Right lobe of liver (tissue), 6 donors: ENCODE results near the gene SYT1. TPM values are rescaled to one million over a fixed set of nuclear protein-coding genes. Genes with fewer than 3 reads are reported as not detected.
"Not testable (repeated sequence)": the region's sequence is repeated elsewhere in the genome, so short reads cannot be mapped to it uniquely, and the experiment has no call there.

Experiments
- ATAC-seq, 4 donors: fragments of 200-7000 bp; cut with Tn5 transposase; one replicate each; pipeline ENCODE4 v1.9.1; 2020; ENCODE audit warnings: mild to moderate bottlenecking in 4 of 4, moderate library complexity in 4 of 4
- DNase-seq, 3 donors: peaks; one replicate each; pipeline ENCODE4 v3.0.0-alpha.2; 2020
- H3K27ac ChIP-seq, 3 donors: fragments of 200-600 bp; one replicate each; pipeline ENCODE4 v1.8.0; 2022
- H3K27me3 ChIP-seq, 2 donors: fragments of 200-600 bp; one replicate each; pipeline ENCODE4 v1.8.0; 2022
- H3K36me3 ChIP-seq, 4 donors: fragments of 200-600 bp; sonication (generic) in 1 of 4; one replicate each; pipeline versions ENCODE4 v1.5.1 to v1.8.0; 2017 to 2022; ENCODE audit warnings: control low read depth in 1 of 4
- H3K4me1 ChIP-seq, 4 donors: fragments of 200-600 bp; sonication (generic) in 1 of 4; one replicate each; pipeline versions ENCODE4 v1.5.1 to v1.8.0; 2017 to 2022; ENCODE audit warnings: control low read depth in 1 of 4
- H3K4me3 ChIP-seq, 3 donors: fragments of 200-600 bp; one replicate each; pipeline ENCODE4 v1.8.0; 2022
- H3K9me3 ChIP-seq, 4 donors: fragments of 200-600 bp; sonication (generic) in 1 of 4; one replicate each; pipeline versions ENCODE4 v1.5.1 to v1.8.0; 2017 to 2022; ENCODE audit warnings: control low read depth in 1 of 4
- POLR2A ChIP-seq: fragments of 450-650 bp; IDR thresholded peaks from one replicate; pipeline ENCODE4 v1.6.1; 2017; ENCODE audit warnings: antibody characterized with exemption, mild to moderate bottlenecking
- WGBS: methylation state at CpG from one replicate; pipeline ENCODE4 v1.1.6; 2018; ENCODE audit warnings: low coverage, low lambda C conversion rate; ENCODE audit not compliant: insufficient coverage; ENCODE audit errors: missing lambda C conversion rate; 5-methylcytosine and 5-hydroxymethylcytosine counted together
- intact Hi-C, 2 donors: fragments of 100-400 bp; cut with DNase I; formaldehyde crosslinking; loops; one replicate each; pipeline versions ENCODE4 v1.11.2 to v1.14.1; 2022
- total RNA-seq, 6 experiments: library from RNA; depleted of rRNA in 2 of 6; stranded (reverse); fragments of >200 nt in 2 of 6; fragmentation: NEBNext Ultra II Directional in 3 of 6; extraction: Animal tissue kit (Norgen Biotek cat#: 25700) in 3 of 6; gene quantifications; one replicate each; pipeline versions ENCODE4 v1.1.0 to v1.2.4, GENCODE V29; 2016 to 2023
- TF ChIP-seq, protein P1 (sequence below), 4 donors: fragments of 200-600 bp in 3 of 4; fragments of 450-650 bp in 1 of 4; IDR thresholded peaks; one replicate each; pipeline versions ENCODE4 v1.5.1 to v1.8.0; 2016 to 2022; ENCODE audit warnings: antibody characterized with exemption in 4 of 4, mild to moderate bottlenecking in 2 of 4
- donor health status: DM: no; HTN: yes; CAD: no.
- donor health status: DM: no; HTN: no; CAD: no.
- donor health status: DM: no; HTN: no; CAD: no.
- donor health status: DM: no; HTN: yes; CAD: no.
- donor health status: DM: no; HTN: yes; CAD: no.

The SYT1 gene
- total RNA-seq, 6 experiments from 2014 or later = 0.35 to 1.9 (median 0.81) TPM

DNA sequence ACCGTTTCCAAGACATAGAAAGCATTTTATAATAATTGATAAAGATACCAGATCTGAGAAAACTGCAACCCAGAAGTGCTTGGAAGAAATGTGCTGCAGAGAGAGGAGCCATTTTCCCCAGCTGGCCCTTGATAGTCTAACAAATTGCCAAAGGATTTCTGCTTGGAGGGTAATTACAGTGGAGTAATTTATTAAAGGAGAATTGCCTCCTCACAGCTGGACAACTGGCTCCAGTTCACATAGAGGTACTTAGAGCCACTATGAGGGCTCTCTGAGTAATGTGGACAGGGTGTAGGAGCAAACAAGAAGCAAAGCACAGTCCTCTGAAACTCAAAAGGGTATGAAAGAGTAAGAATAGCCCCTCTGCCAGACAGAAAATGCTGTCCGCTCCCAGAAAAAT, 335.6 kb downstream of the SYT1 start:
- Histone ChIP-seq H3K27ac (no peak overlapping the region), H3K4me1 (no peaks in the 10 kb centered on the region), H3K36me3 (no peaks in the 10 kb centered on the region), H3K9me3 (no peaks in the 10 kb centered on the region), H3K27me3 (no peaks in the 10 kb centered on the region), H3K4me3 (no peak overlapping the region)
- intact Hi-C loops = no loop called here
- DNase-seq (no peak), ATAC-seq (no peak)
- TF ChIP-seq POLR2A = no peak
- TF ChIP-seq, protein P1, sequence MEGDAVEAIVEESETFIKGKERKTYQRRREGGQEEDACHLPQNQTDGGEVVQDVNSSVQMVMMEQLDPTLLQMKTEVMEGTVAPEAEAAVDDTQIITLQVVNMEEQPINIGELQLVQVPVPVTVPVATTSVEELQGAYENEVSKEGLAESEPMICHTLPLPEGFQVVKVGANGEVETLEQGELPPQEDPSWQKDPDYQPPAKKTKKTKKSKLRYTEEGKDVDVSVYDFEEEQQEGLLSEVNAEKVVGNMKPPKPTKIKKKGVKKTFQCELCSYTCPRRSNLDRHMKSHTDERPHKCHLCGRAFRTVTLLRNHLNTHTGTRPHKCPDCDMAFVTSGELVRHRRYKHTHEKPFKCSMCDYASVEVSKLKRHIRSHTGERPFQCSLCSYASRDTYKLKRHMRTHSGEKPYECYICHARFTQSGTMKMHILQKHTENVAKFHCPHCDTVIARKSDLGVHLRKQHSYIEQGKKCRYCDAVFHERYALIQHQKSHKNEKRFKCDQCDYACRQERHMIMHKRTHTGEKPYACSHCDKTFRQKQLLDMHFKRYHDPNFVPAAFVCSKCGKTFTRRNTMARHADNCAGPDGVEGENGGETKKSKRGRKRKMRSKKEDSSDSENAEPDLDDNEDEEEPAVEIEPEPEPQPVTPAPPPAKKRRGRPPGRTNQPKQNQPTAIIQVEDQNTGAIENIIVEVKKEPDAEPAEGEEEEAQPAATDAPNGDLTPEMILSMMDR (IDR thresholded peaks at IDR 0.05) = no peak
- WGBS = 24% methylated on average over 1 of the region's 2 CpGs

DNA sequence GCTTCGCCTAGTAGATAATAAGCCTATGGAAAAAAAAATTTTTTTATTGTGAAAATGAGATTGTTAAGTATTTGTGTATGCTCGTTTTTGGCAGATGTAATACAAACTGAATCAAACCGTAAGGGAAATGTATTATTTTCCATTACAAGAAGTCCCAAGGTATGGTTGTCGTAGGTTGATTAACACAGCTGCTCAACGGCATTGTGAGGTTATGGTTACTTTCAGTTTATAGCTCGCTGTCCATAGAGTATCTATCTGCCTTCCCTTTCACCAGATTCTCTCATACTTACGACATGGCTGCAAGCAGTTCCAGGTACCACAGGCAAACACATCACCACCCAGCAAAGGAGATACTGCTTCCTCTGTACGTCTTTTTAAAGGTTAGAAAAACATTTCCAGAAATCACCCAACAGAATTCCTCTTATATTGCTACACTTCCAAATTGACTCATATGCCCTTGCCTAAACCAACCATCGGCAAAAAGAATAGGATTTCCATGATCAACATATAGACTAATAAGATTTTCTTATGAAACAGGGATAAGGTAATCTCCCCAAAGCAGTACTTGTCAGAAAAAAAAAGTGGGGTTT, 338.6 kb downstream of the SYT1 start:
- 40% methylated on average over 9 of the region's 9 CpGs for WGBS
- Histone ChIP-seq H3K4me3 (no peak overlapping the region), H3K36me3 (no peaks in the 10 kb centered on the region), H3K27ac (no peak overlapping the region), H3K9me3 (no peaks in the 10 kb centered on the region), H3K4me1 (no peaks in the 10 kb centered on the region), H3K27me3 (no peaks in the 10 kb centered on the region)
- TF ChIP-seq POLR2A = no peak
- TF ChIP-seq, protein P1 (IDR thresholded peaks at IDR 0.05) = no peak
- DNase-seq = no peak
- no peak for ATAC-seq
- intact Hi-C loops = no loop called here

DNA sequence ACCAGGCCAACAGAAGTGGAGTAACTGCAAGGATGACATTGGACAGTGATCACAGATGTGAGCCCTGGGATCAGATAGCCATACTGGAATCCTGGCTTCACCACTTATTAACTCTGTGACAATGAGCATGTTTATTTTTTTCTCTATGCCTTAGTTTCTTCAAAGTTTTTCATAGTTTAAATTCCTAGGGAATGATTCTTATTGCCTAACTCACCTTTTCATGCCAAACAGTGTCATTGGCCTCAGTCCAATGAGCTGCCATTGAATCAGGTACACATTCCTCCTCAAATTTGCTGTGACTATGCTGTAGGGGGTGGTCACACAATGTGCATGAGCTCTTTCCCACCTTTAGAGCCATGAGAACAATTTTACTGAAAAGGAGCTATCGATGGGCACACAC, 342.3 kb downstream of the SYT1 start:
- H3K4me3 ChIP-seq = no peak overlapping the region
- no peak for DNase-seq
- no peak for ATAC-seq
- no peaks in the 10 kb centered on the region for H3K27me3 ChIP-seq
- intact Hi-C loops = no loop called here
- 80% methylated on average over 1 of the region's 1 CpG for WGBS
- no peaks in the 10 kb centered on the region for H3K4me1 ChIP-seq
- TF ChIP-seq POLR2A = no peak
- TF ChIP-seq, protein P1 (IDR thresholded peaks at IDR 0.05) = no peak
- no peak overlapping the region for H3K27ac ChIP-seq
- H3K36me3 ChIP-seq = no peaks in the 10 kb centered on the region
- no peaks in the 10 kb centered on the region for H3K9me3 ChIP-seq

DNA sequence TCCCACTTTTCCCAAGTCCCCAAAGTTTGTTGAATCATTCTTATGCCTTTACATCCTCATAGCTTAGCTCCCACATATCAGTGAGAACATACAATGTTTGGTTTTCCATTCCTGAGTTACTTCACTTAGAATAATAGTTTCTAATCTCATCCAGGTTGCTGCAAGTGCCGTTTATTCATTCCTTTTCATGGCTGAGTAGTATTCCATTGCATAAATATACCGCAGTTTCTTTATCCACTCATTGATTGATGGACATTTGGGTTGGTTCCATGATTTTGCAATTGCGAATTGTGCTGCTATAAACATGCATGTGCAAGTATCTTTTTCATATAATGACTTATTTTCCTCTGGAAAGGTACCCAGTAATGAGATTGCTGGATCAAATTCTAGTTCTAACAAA, 345.8 kb downstream of the SYT1 start:
- ATAC-seq, intact Hi-C loops: not testable (repeated sequence)

DNA sequence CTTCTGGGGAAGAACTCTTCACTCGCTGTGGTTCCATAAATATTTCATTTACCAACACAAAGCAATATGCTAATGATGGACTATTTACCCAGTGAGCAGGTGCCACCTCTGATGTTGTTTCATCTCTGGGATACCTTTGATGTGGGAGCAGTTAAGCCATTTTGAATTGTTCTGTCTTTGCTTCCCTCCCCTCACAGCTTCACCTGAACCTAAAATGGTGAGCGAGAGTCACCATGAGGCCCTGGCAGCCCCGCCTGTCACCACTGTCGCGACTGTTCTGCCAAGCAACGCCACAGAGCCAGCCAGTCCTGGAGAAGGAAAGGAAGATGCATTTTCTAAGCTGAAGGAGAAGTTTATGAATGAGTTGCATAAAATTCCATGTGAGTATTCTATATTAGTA, 352.7 kb downstream of the SYT1 start:
- intact Hi-C loops = no loop called here
- no peaks in the 10 kb centered on the region for H3K36me3 ChIP-seq
- DNase-seq (no peak), ATAC-seq (no peak)
- H3K4me3 ChIP-seq = no peak overlapping the region
- no peak for TF ChIP-seq POLR2A
- TF ChIP-seq, protein P1 (IDR thresholded peaks at IDR 0.05) = no peak
- no peak overlapping the region for H3K27ac ChIP-seq
- WGBS = 40% methylated on average over 6 of the region's 6 CpGs
- H3K9me3 ChIP-seq = no peaks in the 10 kb centered on the region
- no peaks in the 10 kb centered on the region for H3K4me1 ChIP-seq
- H3K27me3 ChIP-seq = no peaks in the 10 kb centered on the region

More for the DNA sequence above, 345.8 kb downstream of the SYT1 start:
- H3K4me3 ChIP-seq, H3K36me3 ChIP-seq, H3K27ac ChIP-seq, H3K27me3 ChIP-seq, H3K4me1 ChIP-seq, DNase-seq, H3K9me3 ChIP-seq: not testable (repeated sequence)
- WGBS = 58% methylated on average over 3 of the region's 3 CpGs
